M059J (cell line): ENCODE measurements around the gene ALKBH2. TPM values are rescaled to one million over a fixed set of nuclear protein-coding genes. Genes with fewer than 3 reads are reported as not detected.

ENCODE experiments used
- DNase-seq: peaks from one replicate; pipeline ENCODE4 v3.0.0-alpha.2; 2012; ENCODE audit warnings: low read depth
- total RNA-seq: library from RNA; depleted of rRNA; stranded (reverse); fragments of >200 nt; shearing (Covaris generic); gene quantifications from 2 replicates; pipeline ENCODE4 v1.2.3, GENCODE V29; 2014; rRNA removed

ALKBH2 gene
- total RNA-seq, result 4.2 and 10.8 TPM in 2 replicates

GRCh38 chr12:109093022-109093918 is at the start of gene ALKBH2:
Gene ALKBH2 (minus strand): TSS chr12:109093472. CDS start chr12:109092786, 686 bp downstream.
- peak; percentile 88 for DNase-seq

- no peak for DNase-seq
These were observed 47.3 kb upstream of the ALKBH2 start for GRCh38 chr12:109140560-109140959.

- no peak for DNase-seq
These were observed 46.5 kb upstream of the ALKBH2 start for GRCh38 chr12:109139791-109140190.

- DNase-seq, result no peak
These were observed 46.1 kb upstream of the ALKBH2 start for GRCh38 chr12:109139360-109139759.

- no peak for DNase-seq
These were observed 43.8 kb upstream of the ALKBH2 start for GRCh38 chr12:109137055-109137454.

- DNase-seq, result peak; percentile 40
These were observed 41.1 kb upstream of the ALKBH2 start for GRCh38 chr12:109134186-109134917.

GRCh38 chr12:109131154-109132050 is 38.1 kb upstream of the ALKBH2 start:
- DNase-seq, result peak; percentile 49

- DNase-seq, result no peak
These were observed 37.3 kb upstream of the ALKBH2 start for GRCh38 chr12:109130297-109131153.

GRCh38 chr12:109127533-109128242 is 34.4 kb upstream of the ALKBH2 start:
- DNase-seq, result no peak

- no peak for DNase-seq
These were observed 33.5 kb upstream of the ALKBH2 start for GRCh38 chr12:109126784-109127183.

- no peak for DNase-seq
These were observed 32.5 kb upstream of the ALKBH2 start for GRCh38 chr12:109125791-109126190.

- no peak for DNase-seq
These were observed 31.8 kb upstream of the ALKBH2 start for GRCh38 chr12:109124878-109125648.

GRCh38 chr12:109121346-109121880 is 28.1 kb upstream of the ALKBH2 start:
- DNase-seq, result no peak

- no peak for DNase-seq
These were observed 27.3 kb upstream of the ALKBH2 start for GRCh38 chr12:109120557-109120956.

GRCh38 chr12:109120095-109120494 is 26.8 kb upstream of the ALKBH2 start:
- DNase-seq, result no peak

GRCh38 chr12:109116611-109116949 is 23.3 kb upstream of the ALKBH2 start:
- no peak for DNase-seq

GRCh38 chr12:109115758-109116610 is 22.7 kb upstream of the ALKBH2 start, which contains the start of gene ACACB:
Gene ACACB (plus strand): TSS chr12:109116587. CDS start chr12:109139406, 22,819 bp downstream.
- DNase-seq, result no peak

GRCh38 chr12:109115404-109115757 is 22.1 kb upstream of the ALKBH2 start:
- DNase-seq, result no peak
